ENCODE data around the gene PRDM12. TPM values are rescaled to one million over a fixed set of nuclear protein-coding genes. Genes with fewer than 3 reads are reported as not detected.
A peak's percentile ranks its signal among the peaks of the same experiment; 100 is the strongest.

The PRDM12 gene
- total and polyA plus RNA-seq, 2 of the 8 experiments (the other 6 are each of a cell fraction or from before 2014, with no cell fraction given): 0.14 to 0.22 TPM

- H3K4me2 ChIP-seq (ENCODE audit: insufficient read depth in 1 of 2, low read depth in 2 of 2, low read length in 2 of 2): no peak overlapping the region; a peak in 1 of 4 replicates
- TF ChIP-seq KDM4A (IDR thresholded peaks at IDR 0.05; ENCODE audit: low read depth, low read length, severe bottlenecking): no peak
- no peak for TF ChIP-seq YY1 (IDR thresholded peaks at IDR 0.05; ENCODE audit: low read depth, low read length)
- no peak for TF ChIP-seq SP4 (IDR thresholded peaks at IDR 0.05; ENCODE audit: low read length)
- TF ChIP-seq PHF8 (conservative IDR thresholded peaks at IDR 0.05; ENCODE audit: low read depth, low read length): no peak
- TF ChIP-seq BCL11A (IDR thresholded peaks at IDR 0.05; ENCODE audit: low read depth in 2 of 2, low read length in 2 of 2): no peak
- TF ChIP-seq EZH2 (IDR thresholded peaks at IDR 0.05; ENCODE audit: low read depth, low read length, severe bottlenecking): no peak
- TF ChIP-seq SRF (IDR thresholded peaks at IDR 0.05; ENCODE audit: low read depth, low read length): no peak
- TF ChIP-seq ATF2 (IDR thresholded peaks at IDR 0.05; ENCODE audit: low read length): no peak
- no peak for TF ChIP-seq SIN3A (conservative IDR thresholded peaks at IDR 0.05 in 1 of 2, IDR thresholded peaks at IDR 0.05 in 1 of 2; ENCODE audit: low read depth in 1 of 2, low read length in 2 of 2)
- no peak for TF ChIP-seq JUND (IDR thresholded peaks at IDR 0.05; ENCODE audit: low read length)
- TF ChIP-seq ATF3 (IDR thresholded peaks at IDR 0.05; ENCODE audit: insufficient read depth, low read depth, low read length): no peak
These were observed 32.6 kb downstream of the PRDM12 start for GRCh38 chr9:130696996-130697395.

More at GRCh38 chr9:130696996-130697395, 32.6 kb downstream of the PRDM12 start:
- Histone ChIP-seq H3K36me3 (ENCODE audit: control insufficient read depth in 2 of 4, insufficient read depth in 4 of 4, low read length in 3 of 4) (peaks cover 34 to 65% (median 49%) of the 10 kb centered on the region in 4 experiments), H2BK120ac (replicated peaks; ENCODE audit: low read depth, low read length) (no peak overlapping the region), H3K23ac (ENCODE audit: insufficient read length) (no peak overlapping the region), H3K27me3 (replicated peaks in 1 of 4; ENCODE audit: control insufficient read depth in 3 of 4, extremely low read depth in 1 of 4, insufficient read depth in 3 of 4, low read length in 3 of 4) (no peaks in the 10 kb centered on the region), H2BK15ac (ENCODE audit: low read length) (no peak overlapping the region), H3K9ac (replicated peaks in 1 of 4; ENCODE audit: extremely low read depth in 1 of 4, low read depth in 3 of 4, low read length in 3 of 4) (no peak overlapping the region; a peak in 1 of 7 replicates), H4K20me1 (replicated peaks in 1 of 2; ENCODE audit: control insufficient read depth in 1 of 2, insufficient read depth in 2 of 2, low read length in 2 of 2) (peaks cover 14 to 33% of the 10 kb centered on the region in 2 experiments), H4K91ac (replicated peaks; ENCODE audit: insufficient read length, low read length) (no peak overlapping the region), H3K79me1 (ENCODE audit: low read depth, low read length) (peaks cover 16% of the 10 kb centered on the region), H2AFZ (ENCODE audit: low read length) (no peak overlapping the region), H3K4me1 (replicated peaks in 1 of 4; ENCODE audit: control insufficient read depth in 3 of 4, insufficient read depth in 4 of 4, low read length in 3 of 4) (peaks cover 0 to 6% (median 4%) of the 10 kb centered on the region in 4 experiments; a peak in 5 of 7 replicates), H2BK5ac (ENCODE audit: low read depth, low read length) (0 out of 2 replicates have a peak overlapping the region, but pooled peaks have one; percentile 11), H3K79me2 (ENCODE audit: control insufficient read depth in 1 of 2, insufficient read depth in 2 of 2, low read length in 2 of 2) (peaks cover 20 to 60% of the 10 kb centered on the region in 2 experiments), H2BK20ac (ENCODE audit: low read length) (no peak overlapping the region), H2BK12ac (ENCODE audit: low read depth, low read length) (no peak overlapping the region), H3K4ac (replicated peaks; ENCODE audit: insufficient read length, low read depth, low read length) (no peak overlapping the region), H3K4me3 (ENCODE audit: extremely low read depth in 1 of 4, insufficient read depth in 2 of 4, low read depth in 3 of 4, low read length in 4 of 4) (no peak overlapping the region), H3K14ac (ENCODE audit: insufficient read length) (no peak overlapping the region), H3K56ac (replicated peaks; ENCODE audit: insufficient read length, low read depth, low read length) (no peak overlapping the region), H2AK5ac (ENCODE audit: low read depth, low read length) (no peak overlapping the region), H3K23me2 (ENCODE audit: low read depth, low read length) (peaks cover 10% of the 10 kb centered on the region), H4K5ac (ENCODE audit: insufficient read length, low read depth, low read length) (no peak overlapping the region), H4K8ac (ENCODE audit: extremely low read depth, insufficient read depth, low read length) (no peak overlapping the region), H3K27ac (ENCODE audit: low read depth, low read length) (peak overlapping the region; percentile 21; the same call in 1 of the 2 replicates), H3K9me3 (ENCODE audit: insufficient read depth in 2 of 2, low read depth in 1 of 2, low read length in 1 of 2) (no peaks in the 10 kb centered on the region; a peak in 1 of 4 replicates), H3K18ac (ENCODE audit: extremely low read depth, low read length) (no peak overlapping the region)
- POLR2A ChIA-PET (ENCODE audit: partially characterized antibody): interaction anchor here (0.8 to 2.3 kb wide), 3 partner anchors 9 to 139 kb away, joined by 3 to 18 read pairs (median 3); no protein-coding TSS in a partner anchor
- CTCF ChIA-PET (ENCODE audit: partially characterized antibody): interaction anchor here (1.2 to 16.2 kb wide), 4 partner anchors 9 to 170 kb away, joined by 3 to 317 read pairs (median 8); no protein-coding TSS in a partner anchor
- 85% methylated on average over 8 of the region's 8 CpGs; no CpG with 5 or more reads in 1 of the 2 experiments for WGBS, 2 experiments (ENCODE audit: extremely low coverage in 1 of 2, insufficient coverage in 1 of 2, insufficient read length in 1 of 2, insufficient replicate concordance in 2 of 2, low coverage in 1 of 2, low lambda C conversion rate in 2 of 2, missing lambda C conversion rate in 1 of 2)
- DNase-seq (ENCODE audit: low read depth in 1 of 2, low spot score in 2 of 2): no peak
- FAIRE-seq: no peak
